T-helper 2 cell treated with Interferon-gamma antibody and Interleukin-4, amounts not matched to agents 5 μg/mL and 100 μg/mL, for 36 hours (primary cell): Measurements from ENCODE around the gene TXN.

Experiments
- DNase-seq: peaks from one replicate; pipeline ENCODE4 v3.0.0; 2021; ENCODE audit warnings: low spot score
- H3K27ac Mint-ChIP-seq: one replicate; pipeline ENCODE4 v1.8.0; 2021; ENCODE audit warnings: mild to moderate bottlenecking, mixed read lengths
- H3K27me3 Mint-ChIP-seq: one replicate; pipeline ENCODE4 v1.8.0; 2021; ENCODE audit warnings: low read depth, mixed read lengths
- H3K36me3 Mint-ChIP-seq: one replicate; pipeline ENCODE4 v1.8.0; 2021; ENCODE audit warnings: low read depth, mixed read lengths
- H3K4me1 Mint-ChIP-seq: one replicate; pipeline ENCODE4 v1.8.0; 2021; ENCODE audit warnings: low read depth, mixed read lengths
- H3K4me3 Mint-ChIP-seq: one replicate; pipeline ENCODE4 v1.8.0; 2022; ENCODE audit warnings: mild to moderate bottlenecking, moderate library complexity, mixed read lengths
- H3K9me3 Mint-ChIP-seq: one replicate; pipeline ENCODE4 v1.8.0; 2021; ENCODE audit warnings: mixed read lengths

TXN gene

DNA sequence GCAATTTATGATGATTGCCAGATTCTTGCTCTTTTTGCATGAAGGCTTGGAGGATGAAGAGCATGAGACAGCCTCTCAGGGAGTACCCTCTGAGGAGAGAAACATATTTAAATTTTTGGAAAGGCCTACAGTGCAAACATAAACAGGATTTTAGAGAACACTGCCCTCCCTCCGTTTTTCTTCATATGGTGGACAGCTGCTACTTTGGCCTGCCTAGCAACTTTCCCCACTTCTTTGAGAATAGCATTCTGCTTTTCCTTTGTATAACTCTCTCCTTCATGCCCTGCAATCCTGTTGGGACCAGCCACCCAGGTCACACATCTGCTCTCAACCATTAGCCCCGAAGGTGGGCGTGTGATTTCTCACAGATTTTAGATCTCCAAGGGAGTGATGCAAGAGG is 20.5 kb upstream of the TXN start:
- Mint-ChIP-seq H3K4me1 (no peaks in the 10 kb centered on the region), H3K27ac (no peak overlapping the region), H3K4me3 (no peak overlapping the region), H3K9me3 (no peaks in the 10 kb centered on the region), H3K27me3 (peaks cover 3% of the 10 kb centered on the region), H3K36me3 (no peaks in the 10 kb centered on the region)
- DNase-seq: no peak

- Mint-ChIP-seq H3K4me3 (no peak overlapping the region), H3K9me3 (no peaks in the 10 kb centered on the region), H3K27me3 (peaks cover 14% of the 10 kb centered on the region), H3K27ac (no peak overlapping the region), H3K4me1 (no peaks in the 10 kb centered on the region), H3K36me3 (no peaks in the 10 kb centered on the region)
- DNase-seq: no peak
Observed at GRCh38 chr9:110270211-110270995, 14.1 kb upstream of the TXN start.

GRCh38 chr9:110266795-110267194 is 10.5 kb upstream of the TXN start:
- Mint-ChIP-seq H3K4me1 (no peaks in the 10 kb centered on the region), H3K27ac (no peak overlapping the region), H3K4me3 (no peak overlapping the region), H3K36me3 (no peaks in the 10 kb centered on the region), H3K27me3 (peaks cover 18% of the 10 kb centered on the region), H3K9me3 (no peaks in the 10 kb centered on the region)
- no peak for DNase-seq

GRCh38 chr9:110261632-110262031 is 5.3 kb upstream of the TXN start:
- no peak for DNase-seq
- Mint-ChIP-seq H3K9me3 (no peaks in the 10 kb centered on the region), H3K36me3 (no peaks in the 10 kb centered on the region), H3K4me1 (peaks cover 17% of the 10 kb centered on the region), H3K27me3 (peaks cover 18% of the 10 kb centered on the region), H3K27ac (no peak overlapping the region), H3K4me3 (no peak overlapping the region)

DNA sequence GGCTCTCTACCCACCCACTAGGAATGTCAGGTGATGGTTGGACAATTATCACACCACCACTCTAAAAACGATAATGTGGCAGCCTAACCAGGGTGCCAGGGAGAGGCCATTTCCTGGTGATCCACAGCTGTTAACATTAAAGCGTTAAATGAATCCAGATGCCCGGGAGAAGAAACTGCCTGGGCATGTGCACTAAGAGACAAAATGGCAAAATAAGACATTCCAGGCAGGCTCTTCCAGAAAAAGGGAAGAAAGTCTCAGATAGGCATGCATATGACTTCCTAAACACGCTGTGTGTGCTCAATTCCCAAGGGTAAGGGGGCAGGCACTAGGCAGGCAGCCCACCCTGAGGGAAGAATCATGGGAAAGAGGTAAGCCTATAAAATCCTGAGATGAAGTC is 4.6 kb upstream of the TXN start:
- Mint-ChIP-seq H3K9me3 (no peaks in the 10 kb centered on the region), H3K27ac (no peak overlapping the region), H3K4me1 (peaks cover 17% of the 10 kb centered on the region), H3K36me3 (peaks cover 2% of the 10 kb centered on the region), H3K4me3 (no peak overlapping the region), H3K27me3 (peaks cover 18% of the 10 kb centered on the region)
- DNase-seq: no peak

- peaks cover 11% of the 10 kb centered on the region for H3K27me3 Mint-ChIP-seq
- no peak overlapping the region for H3K4me3 Mint-ChIP-seq
- no peak overlapping the region for H3K27ac Mint-ChIP-seq
- no peaks in the 10 kb centered on the region for H3K9me3 Mint-ChIP-seq
- DNase-seq: no peak
- H3K36me3 Mint-ChIP-seq: peaks cover 4% of the 10 kb centered on the region
- H3K4me1 Mint-ChIP-seq: peaks cover 21% of the 10 kb centered on the region
Observed at GRCh38 chr9:110259566-110259965, 3.3 kb upstream of the TXN start.

DNA sequence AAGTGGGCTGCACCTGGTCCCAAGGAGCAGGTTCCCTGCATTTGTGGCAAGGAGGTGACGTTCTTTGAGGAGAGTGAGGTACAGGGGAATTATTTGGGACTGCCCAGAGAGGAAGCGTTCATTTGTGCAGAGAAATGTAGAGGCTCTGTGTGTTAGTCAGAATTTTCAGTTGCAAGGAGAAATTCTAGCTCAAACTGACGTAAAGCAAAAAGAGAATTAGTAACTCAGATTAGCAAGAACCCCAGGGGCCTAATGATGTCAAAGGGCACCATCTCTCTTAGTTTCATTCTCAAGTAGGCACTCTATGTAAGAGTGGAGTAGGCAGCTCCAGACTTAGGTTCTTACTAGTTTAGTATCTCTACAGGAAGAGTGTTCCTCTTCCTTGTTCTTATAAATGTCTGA is 2.4 kb upstream of the TXN start:
- Mint-ChIP-seq H3K27ac (peak overlapping the region; percentile 32), H3K4me3 (no peak overlapping the region), H3K27me3 (peaks cover 8% of the 10 kb centered on the region), H3K4me1 (peaks cover 29% of the 10 kb centered on the region), H3K9me3 (no peaks in the 10 kb centered on the region), H3K36me3 (peaks cover 7% of the 10 kb centered on the region)
- no peak for DNase-seq

- Mint-ChIP-seq H3K27me3 (peaks cover 8% of the 10 kb centered on the region), H3K4me3 (peak overlapping the region; percentile 98), H3K36me3 (peaks cover 7% of the 10 kb centered on the region), H3K9me3 (no peaks in the 10 kb centered on the region), H3K4me1 (peaks cover 36% of the 10 kb centered on the region), H3K27ac (no peak overlapping the region)
- DNase-seq: no peak
Observed at GRCh38 chr9:110257956-110258355, 1.6 kb upstream of the TXN start.

DNA sequence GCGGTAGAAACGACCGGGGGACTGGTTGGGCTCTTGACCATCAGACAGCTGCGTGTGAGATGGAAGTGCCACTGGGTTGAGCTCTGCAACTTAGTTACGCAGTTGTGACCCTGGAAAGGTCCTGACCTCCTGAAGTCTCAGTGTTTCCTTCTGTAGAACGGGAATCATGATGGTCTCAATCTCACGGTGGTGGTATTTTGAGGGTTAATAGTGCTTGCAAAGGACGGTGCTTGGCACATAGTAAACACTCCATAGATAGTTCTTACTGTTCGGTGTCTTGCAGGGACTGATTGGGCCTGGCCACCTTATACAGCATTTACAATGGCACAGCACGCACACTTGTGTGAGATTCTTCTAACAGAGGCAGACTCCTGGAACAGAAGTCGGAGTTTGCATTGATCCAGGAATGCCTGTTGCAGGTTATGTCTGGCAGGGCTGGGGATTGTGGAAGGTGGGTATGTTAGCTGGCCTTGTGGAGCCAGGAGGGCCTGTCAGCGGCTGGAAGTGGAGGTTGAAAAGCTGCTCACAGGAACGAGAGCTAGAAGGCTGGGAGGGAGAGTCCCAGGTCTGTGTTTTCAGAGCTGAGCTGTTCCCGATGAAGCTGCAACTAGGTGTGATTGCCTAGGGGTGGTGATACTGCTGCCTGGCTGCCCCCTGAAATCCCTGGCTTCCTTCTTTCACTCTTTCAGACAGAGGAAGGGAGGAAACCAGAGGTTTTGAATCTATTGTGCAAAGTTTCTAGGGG is 962 bp upstream of the TXN start:
- Mint-ChIP-seq H3K27ac (peak overlapping the region; percentile 100), H3K4me3 (peak overlapping the region; percentile 98), H3K4me1 (peaks cover 42% of the 10 kb centered on the region)

GRCh38 chr9:110255463-110256379 is 586 bp downstream of the TXN start:
- peaks cover 18% of the 10 kb centered on the region for H3K36me3 Mint-ChIP-seq
- peak overlapping the region; percentile 100 for H3K27ac Mint-ChIP-seq
- peak overlapping the region; percentile 98 for H3K4me3 Mint-ChIP-seq
- peaks cover 48% of the 10 kb centered on the region for H3K4me1 Mint-ChIP-seq
- H3K27me3 Mint-ChIP-seq: peaks cover 2% of the 10 kb centered on the region
- no peaks in the 10 kb centered on the region for H3K9me3 Mint-ChIP-seq
- peak; percentile 71 for DNase-seq

More for the DNA sequence above, 962 bp upstream of the TXN start:
- H3K36me3 Mint-ChIP-seq: peaks cover 13% of the 10 kb centered on the region
- no peaks in the 10 kb centered on the region for H3K9me3 Mint-ChIP-seq
- no peak for DNase-seq
- H3K27me3 Mint-ChIP-seq: peaks cover 8% of the 10 kb centered on the region

GRCh38 chr9:110255034-110255462 is 1.3 kb downstream of the TXN start:
- H3K27me3 Mint-ChIP-seq: no peaks in the 10 kb centered on the region
- peaks cover 23% of the 10 kb centered on the region for H3K36me3 Mint-ChIP-seq
- no peak for DNase-seq
- peak overlapping the region; percentile 100 for H3K27ac Mint-ChIP-seq
- H3K9me3 Mint-ChIP-seq: no peaks in the 10 kb centered on the region
- peaks cover 52% of the 10 kb centered on the region for H3K4me1 Mint-ChIP-seq
- peak overlapping the region; percentile 98 for H3K4me3 Mint-ChIP-seq

GRCh38 chr9:110254500-110254899 is 1.8 kb downstream of the TXN start:
- DNase-seq: no peak
- Mint-ChIP-seq H3K27me3 (no peaks in the 10 kb centered on the region), H3K9me3 (no peaks in the 10 kb centered on the region), H3K36me3 (peaks cover 26% of the 10 kb centered on the region), H3K4me1 (peaks cover 52% of the 10 kb centered on the region), H3K27ac (peak overlapping the region; percentile 100), H3K4me3 (peak overlapping the region; percentile 98)

DNA sequence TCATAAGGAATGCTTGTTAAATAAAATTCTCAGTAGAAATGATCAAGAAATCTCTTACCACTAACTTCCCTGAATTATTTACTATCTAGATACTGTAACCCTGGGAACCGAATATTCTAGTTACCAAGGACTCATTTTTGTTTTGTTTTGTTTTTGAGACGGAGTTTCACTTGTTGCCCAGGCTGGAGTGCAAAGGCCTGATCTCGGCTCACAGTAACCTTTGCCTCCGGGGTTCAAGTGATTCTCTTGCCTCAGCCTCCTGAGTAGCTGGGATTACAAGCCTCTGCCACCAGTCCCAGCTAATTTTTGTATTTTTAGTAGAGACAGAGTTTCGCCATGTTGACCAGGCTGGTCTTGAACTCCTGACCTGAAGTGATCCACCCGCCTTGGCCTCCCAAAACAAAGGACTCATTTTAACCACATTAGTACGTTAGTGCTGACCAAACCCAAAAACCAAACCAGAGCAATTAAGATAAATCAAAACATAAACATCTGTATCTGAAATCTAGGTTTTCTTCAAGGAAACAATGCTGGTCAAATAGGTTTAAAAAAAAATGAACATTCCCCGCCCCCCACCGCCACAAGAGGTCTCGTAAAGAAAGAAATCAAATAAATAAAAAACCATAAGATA is 3.7 kb downstream of the TXN start:
- H3K4me3 Mint-ChIP-seq: peak overlapping the region; percentile 33
- H3K4me1 Mint-ChIP-seq: peaks cover 46% of the 10 kb centered on the region
- no peaks in the 10 kb centered on the region for H3K27me3 Mint-ChIP-seq
- H3K36me3 Mint-ChIP-seq: peaks cover 36% of the 10 kb centered on the region
- no peak for DNase-seq
- peak overlapping the region; percentile 60 for H3K27ac Mint-ChIP-seq
- H3K9me3 Mint-ChIP-seq: no peaks in the 10 kb centered on the region
